IgD-negative memory B cell (primary cell): ENCODE data around the gene FNDC3B. TPM values are rescaled to one million over a fixed set of nuclear protein-coding genes. Genes with fewer than 3 reads are reported as not detected.

Source experiments
- H3K27ac Mint-ChIP-seq, 3 donors: one replicate each; pipeline ENCODE4 v1.8.0; 2020 to 2022; ENCODE audit warnings: mild to moderate bottlenecking in 3 of 3, mixed read lengths in 3 of 3, moderate library complexity in 1 of 3
- H3K27me3 Mint-ChIP-seq: one replicate; pipeline ENCODE4 v1.8.0; 2021; ENCODE audit warnings: mixed read lengths
- H3K36me3 Mint-ChIP-seq: one replicate; pipeline ENCODE4 v1.8.0; 2020; ENCODE audit warnings: mild to moderate bottlenecking, mixed read lengths
- H3K4me1 Mint-ChIP-seq, 3 donors: one replicate each; pipeline ENCODE4 v1.8.0; 2020 to 2022; ENCODE audit warnings: mixed read lengths in 3 of 3, mild to moderate bottlenecking in 1 of 3
- H3K4me3 Mint-ChIP-seq, 4 donors: one replicate each; pipeline ENCODE4 v1.8.0; 2020 to 2022; ENCODE audit warnings: mild to moderate bottlenecking in 4 of 4, mixed read lengths in 4 of 4, moderate library complexity in 3 of 4
- H3K9me3 Mint-ChIP-seq, 3 donors: one replicate each; pipeline ENCODE4 v1.8.0; 2020 to 2021; ENCODE audit warnings: mixed read lengths in 3 of 3, mild to moderate bottlenecking in 1 of 3
- polyA plus RNA-seq: library from polyadenylated mRNA; unstranded; fragments of 300-500 nt; fragmentation: Illumina TruSeq; gene quantifications from one replicate; pipeline ENCODE4 v1.2.3, GENCODE V29; 2021

Gene FNDC3B
- polyA plus RNA-seq, 1 donor from 2014 or later = 3.5 TPM

- H3K36me3 Mint-ChIP-seq = peaks cover 12% of the 10 kb centered on the region
- no peak overlapping the region for H3K27ac Mint-ChIP-seq
- no peak overlapping the region for H3K4me3 Mint-ChIP-seq
- peaks cover 11 to 22% (median 15%) of the 10 kb centered on the region in 3 donors for H3K4me1 Mint-ChIP-seq
- H3K27me3 Mint-ChIP-seq = peaks cover 34% of the 10 kb centered on the region
- H3K9me3 Mint-ChIP-seq = peaks cover 0 to 2% (median 0%) of the 10 kb centered on the region in 3 donors
Observed at GRCh38 chr3:172111163-172111562, 71.8 kb downstream of the FNDC3B start.

- peaks cover 0 to 2% (median 0%) of the 10 kb centered on the region in 3 donors for H3K9me3 Mint-ChIP-seq
- no peak overlapping the region for H3K4me3 Mint-ChIP-seq
- H3K36me3 Mint-ChIP-seq = peaks cover 16% of the 10 kb centered on the region
- H3K27me3 Mint-ChIP-seq = peaks cover 31% of the 10 kb centered on the region
- H3K27ac Mint-ChIP-seq = no peak overlapping the region
- peaks cover 6 to 13% (median 10%) of the 10 kb centered on the region in 3 donors for H3K4me1 Mint-ChIP-seq
Observed at GRCh38 chr3:172112078-172112733, 72.8 kb downstream of the FNDC3B start.

DNA sequence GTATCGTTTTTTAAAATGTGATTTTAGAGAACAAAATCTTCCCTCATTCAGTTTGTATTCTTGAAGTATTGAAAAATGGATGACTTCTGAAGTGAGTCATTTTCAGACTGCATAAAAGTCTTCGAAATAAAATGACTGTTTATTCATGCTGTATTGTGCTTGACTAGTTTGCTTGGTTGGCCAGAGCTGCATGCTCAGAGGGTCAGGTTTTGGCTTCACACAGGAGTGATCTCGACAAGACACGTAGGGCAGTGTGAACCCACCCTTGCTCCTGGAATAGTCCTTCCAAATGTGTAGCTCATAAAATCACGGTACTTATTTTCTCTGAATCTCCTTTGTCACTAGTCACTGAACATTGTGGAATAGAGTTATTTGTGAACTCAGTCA lies 73.3 kb downstream of the FNDC3B start:
- no peak overlapping the region for H3K4me3 Mint-ChIP-seq
- H3K27me3 Mint-ChIP-seq = peaks cover 29% of the 10 kb centered on the region
- H3K4me1 Mint-ChIP-seq = peaks cover under 1 to 7% (median 5%) of the 10 kb centered on the region in 3 donors
- H3K9me3 Mint-ChIP-seq = peaks cover 0 to 2% (median 0%) of the 10 kb centered on the region in 3 donors
- H3K27ac Mint-ChIP-seq = no peak overlapping the region
- H3K36me3 Mint-ChIP-seq = peaks cover 14% of the 10 kb centered on the region

DNA sequence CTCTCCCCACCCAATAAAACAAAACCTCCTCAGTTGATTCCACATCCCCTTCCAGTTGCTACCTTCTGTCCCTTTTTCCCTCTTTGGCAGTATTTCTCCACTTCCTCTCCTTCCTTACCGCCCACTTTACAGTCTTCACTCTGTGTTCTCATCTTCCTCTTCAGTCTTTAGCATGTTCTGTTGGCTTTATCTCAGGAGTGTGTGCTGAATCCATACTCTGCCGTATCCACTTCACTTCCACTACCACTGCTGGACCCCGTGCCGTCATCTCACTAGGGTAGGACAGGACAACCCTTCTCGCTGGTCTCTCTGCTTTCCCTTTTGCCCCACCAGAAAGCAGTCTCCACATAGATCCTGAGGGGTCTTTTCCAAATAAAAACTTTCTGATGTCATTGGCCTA lies 74.3 kb downstream of the FNDC3B start:
- H3K4me3 Mint-ChIP-seq = no peak overlapping the region
- peaks cover 25% of the 10 kb centered on the region for H3K27me3 Mint-ChIP-seq
- peaks cover 14% of the 10 kb centered on the region for H3K36me3 Mint-ChIP-seq
- H3K27ac Mint-ChIP-seq = no peak overlapping the region
- peaks cover 0 to 2% (median 0%) of the 10 kb centered on the region in 3 donors for H3K9me3 Mint-ChIP-seq
- peaks cover 0 to 5% (median under 1%) of the 10 kb centered on the region in 3 donors for H3K4me1 Mint-ChIP-seq

DNA sequence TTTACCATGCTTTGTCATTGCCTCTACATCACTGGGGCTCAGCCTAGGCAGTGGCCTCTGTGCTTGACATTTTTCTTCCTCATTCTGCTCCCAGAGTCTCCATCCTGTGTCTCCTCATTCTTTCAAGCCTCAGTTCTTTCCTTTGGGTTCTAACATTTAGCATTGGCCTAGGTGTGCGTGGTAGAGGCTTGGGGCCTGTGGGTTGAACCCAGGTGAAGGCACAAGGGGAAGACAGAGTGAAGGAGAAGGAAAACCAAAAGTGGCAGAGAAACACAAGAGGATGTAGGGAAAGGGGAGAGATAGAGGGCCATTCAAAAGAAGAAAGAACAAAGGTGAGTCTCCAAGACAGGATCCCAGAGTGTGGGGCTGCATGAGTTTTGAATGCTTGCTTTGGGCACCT lies 75.7 kb downstream of the FNDC3B start:
- H3K27me3 Mint-ChIP-seq = peaks cover 14% of the 10 kb centered on the region
- H3K9me3 Mint-ChIP-seq = peaks cover 0 to 2% (median 0%) of the 10 kb centered on the region in 3 donors
- no peak overlapping the region for H3K4me3 Mint-ChIP-seq
- peaks cover 14% of the 10 kb centered on the region for H3K36me3 Mint-ChIP-seq
- no peak overlapping the region for H3K27ac Mint-ChIP-seq
- peaks cover 0 to 3% (median 0%) of the 10 kb centered on the region in 3 donors for H3K4me1 Mint-ChIP-seq

- Mint-ChIP-seq H3K9me3 (no peaks in the 10 kb centered on the region), H3K27me3 (peaks cover 13% of the 10 kb centered on the region), H3K36me3 (peaks cover 14% of the 10 kb centered on the region), H3K4me1 (peaks cover 0 to 3% (median 0%) of the 10 kb centered on the region in 3 donors), H3K4me3 (no peak overlapping the region), H3K27ac (no peak overlapping the region)
Observed at GRCh38 chr3:172115787-172116186, 76.4 kb downstream of the FNDC3B start.

DNA sequence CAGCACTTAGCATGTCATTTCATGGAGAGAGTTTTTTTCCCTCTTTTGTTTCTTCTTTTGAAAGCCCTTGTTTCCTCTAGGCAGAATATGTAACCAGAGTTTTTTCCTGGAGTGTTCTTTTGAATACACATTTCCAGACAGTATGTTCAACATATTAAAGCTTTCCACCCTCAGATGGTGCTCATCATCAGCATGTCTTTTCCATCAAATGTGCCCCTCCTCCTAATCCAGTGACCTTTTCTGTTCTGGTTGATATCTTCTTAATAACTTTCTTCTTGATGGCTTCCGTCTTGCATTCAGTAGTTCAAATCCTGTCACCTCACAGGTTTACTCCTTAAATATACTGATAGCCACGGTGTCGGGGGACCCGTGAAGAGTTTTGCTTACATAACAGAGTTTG lies 78.6 kb downstream of the FNDC3B start:
- Mint-ChIP-seq H3K4me1 (peaks cover 0 to 3% (median 0%) of the 10 kb centered on the region in 3 donors), H3K4me3 (no peak overlapping the region), H3K36me3 (peaks cover 13% of the 10 kb centered on the region), H3K27ac (no peak overlapping the region), H3K27me3 (peaks cover 6% of the 10 kb centered on the region), H3K9me3 (no peaks in the 10 kb centered on the region)

DNA sequence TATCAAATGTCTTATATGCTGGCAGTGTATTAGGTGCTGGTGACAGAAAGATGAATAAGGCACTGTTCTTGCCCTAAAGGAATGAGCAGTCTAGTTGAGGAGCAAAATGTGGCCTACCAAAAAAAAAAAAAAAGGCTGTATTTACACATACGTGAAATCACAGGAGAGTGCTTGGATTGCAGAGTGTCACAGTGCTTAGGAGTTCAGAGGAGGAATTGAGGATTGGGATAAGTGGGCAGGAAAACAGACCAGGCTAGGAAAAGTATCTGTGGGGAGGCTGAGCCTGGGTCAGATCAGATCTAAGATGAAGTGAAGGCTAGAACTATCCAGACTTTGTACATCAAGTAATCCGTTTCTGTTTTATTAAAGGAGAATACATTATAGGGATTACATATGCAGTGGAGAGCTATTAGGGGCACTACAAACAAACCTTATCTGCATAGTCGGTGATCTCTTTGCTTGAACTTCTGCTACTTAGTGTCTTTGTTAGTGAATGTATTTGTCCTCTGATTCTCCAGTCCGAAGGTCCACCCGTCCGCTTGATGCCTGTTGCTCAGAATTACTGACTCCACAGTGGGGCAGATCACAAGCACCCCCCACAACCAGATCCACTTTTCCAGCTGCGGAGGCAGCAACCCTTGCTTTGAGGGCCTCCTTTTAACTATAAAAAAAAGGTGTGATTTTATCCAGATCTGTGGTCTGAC lies 80.0 kb downstream of the FNDC3B start:
- Mint-ChIP-seq H3K4me1 (no peaks in the 10 kb centered on the region), H3K36me3 (peaks cover 14% of the 10 kb centered on the region), H3K4me3 (no peak overlapping the region), H3K27me3 (peaks cover 3% of the 10 kb centered on the region), H3K9me3 (no peaks in the 10 kb centered on the region), H3K27ac (no peak overlapping the region)

GRCh38 chr3:172120912-172121311 lies 81.5 kb downstream of the FNDC3B start:
- Mint-ChIP-seq H3K27ac (no peak overlapping the region), H3K9me3 (no peaks in the 10 kb centered on the region), H3K4me1 (no peaks in the 10 kb centered on the region), H3K36me3 (peaks cover 17% of the 10 kb centered on the region), H3K4me3 (no peak overlapping the region), H3K27me3 (peaks cover 1% of the 10 kb centered on the region)

DNA sequence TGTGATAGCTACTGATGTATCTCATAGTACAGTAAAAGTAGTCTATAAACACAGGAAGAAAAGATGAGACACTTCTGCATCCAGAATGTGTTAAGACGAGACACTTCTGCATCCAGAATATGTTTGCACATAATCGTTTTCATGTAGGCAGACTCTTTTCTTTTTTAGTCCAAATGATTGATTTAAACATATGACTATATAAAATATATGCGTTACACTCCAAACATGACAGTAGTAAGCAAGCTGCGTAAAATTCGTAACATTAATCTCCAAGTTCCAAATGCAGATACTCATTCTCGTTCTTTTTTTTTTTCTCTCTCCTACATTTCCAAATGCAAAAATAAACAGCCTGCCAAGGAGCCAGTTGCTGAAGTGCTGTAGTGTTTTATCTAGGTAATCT lies 82.6 kb downstream of the FNDC3B start:
- Mint-ChIP-seq H3K4me3 (no peak overlapping the region), H3K27ac (no peak overlapping the region), H3K4me1 (no peaks in the 10 kb centered on the region), H3K9me3 (no peaks in the 10 kb centered on the region), H3K36me3 (peaks cover 19% of the 10 kb centered on the region), H3K27me3 (no peaks in the 10 kb centered on the region)

DNA sequence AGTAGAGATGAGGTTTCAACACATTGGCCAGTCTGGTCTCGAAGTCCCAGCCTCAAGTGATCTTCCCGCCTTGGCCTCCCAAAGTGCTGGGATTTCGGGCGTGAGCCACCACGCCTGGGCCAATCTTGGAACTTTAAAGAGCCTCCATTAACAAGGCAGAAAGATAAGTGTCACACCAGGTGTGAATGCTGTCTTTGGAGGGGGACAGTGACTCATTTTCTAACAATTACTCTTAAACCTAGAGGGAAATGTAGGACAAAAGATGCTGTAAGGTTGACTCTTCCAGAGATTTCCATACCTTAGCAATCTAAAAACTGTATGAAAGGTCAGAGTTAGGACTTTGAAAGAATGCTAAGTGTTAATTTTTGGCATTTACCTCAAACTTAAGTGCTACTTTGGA lies 84.9 kb downstream of the FNDC3B start:
- Mint-ChIP-seq H3K9me3 (no peaks in the 10 kb centered on the region), H3K4me1 (peaks cover 0 to 2% (median 0%) of the 10 kb centered on the region in 3 donors), H3K36me3 (peaks cover 18% of the 10 kb centered on the region), H3K27me3 (peaks cover 5% of the 10 kb centered on the region), H3K27ac (no peak overlapping the region), H3K4me3 (no peak overlapping the region)

GRCh38 chr3:172125053-172125452 lies 85.7 kb downstream of the FNDC3B start:
- H3K27ac Mint-ChIP-seq = no peak overlapping the region
- H3K36me3 Mint-ChIP-seq = peaks cover 23% of the 10 kb centered on the region
- H3K9me3 Mint-ChIP-seq = no peaks in the 10 kb centered on the region
- no peak overlapping the region for H3K4me3 Mint-ChIP-seq
- peaks cover 7% of the 10 kb centered on the region for H3K27me3 Mint-ChIP-seq
- peaks cover 0 to 4% (median 0%) of the 10 kb centered on the region in 3 donors for H3K4me1 Mint-ChIP-seq

- peaks cover 0 to 4% (median 3%) of the 10 kb centered on the region in 3 donors for H3K4me1 Mint-ChIP-seq
- H3K27me3 Mint-ChIP-seq = peaks cover 7% of the 10 kb centered on the region
- H3K4me3 Mint-ChIP-seq = no peak overlapping the region
- H3K9me3 Mint-ChIP-seq = peaks cover 0 to 2% (median 0%) of the 10 kb centered on the region in 3 donors
- no peak overlapping the region for H3K27ac Mint-ChIP-seq
- H3K36me3 Mint-ChIP-seq = peaks cover 23% of the 10 kb centered on the region
Observed at GRCh38 chr3:172125963-172126457, 86.6 kb downstream of the FNDC3B start.

- Mint-ChIP-seq H3K4me3 (no peak overlapping the region), H3K36me3 (peaks cover 22% of the 10 kb centered on the region), H3K27me3 (peaks cover 7% of the 10 kb centered on the region), H3K27ac (no peak overlapping the region), H3K9me3 (peaks cover 0 to 2% (median 0%) of the 10 kb centered on the region in 3 donors), H3K4me1 (peaks cover 0 to 4% (median 3%) of the 10 kb centered on the region in 3 donors)
Observed at GRCh38 chr3:172126741-172127140, 87.4 kb downstream of the FNDC3B start.

DNA sequence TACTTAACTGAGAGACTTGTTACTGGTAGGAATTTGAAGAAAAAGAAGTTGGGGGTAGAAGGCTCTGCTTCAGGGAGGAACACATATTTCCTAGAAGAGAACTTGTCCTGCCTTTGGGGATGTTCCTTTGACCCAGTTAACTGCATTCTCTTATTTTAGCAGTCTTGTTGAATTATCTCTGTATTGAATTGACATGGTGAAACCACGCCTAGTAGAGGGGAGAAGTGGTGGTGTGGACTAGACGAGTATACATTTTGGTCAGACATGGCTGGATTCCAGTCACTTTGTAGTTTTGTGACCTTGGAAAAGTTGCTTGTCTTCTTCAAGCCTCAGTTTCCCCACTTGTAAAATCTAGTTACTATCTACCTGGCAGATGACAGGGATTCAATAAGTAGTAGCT lies 87.8 kb downstream of the FNDC3B start:
- Mint-ChIP-seq H3K27ac (no peak overlapping the region), H3K9me3 (peaks cover 0 to 2% (median 2%) of the 10 kb centered on the region in 3 donors), H3K4me3 (no peak overlapping the region), H3K36me3 (peaks cover 20% of the 10 kb centered on the region), H3K4me1 (peaks cover 0 to 4% (median 3%) of the 10 kb centered on the region in 3 donors), H3K27me3 (peaks cover 7% of the 10 kb centered on the region)
